ENCODE measurements around the gene FOXL3. TPM values are rescaled to one million over a fixed set of nuclear protein-coding genes. Genes with fewer than 3 reads are reported as not detected.
A peak's percentile ranks its signal among the peaks of the same experiment; 100 is the strongest.
"Not testable (repeated sequence)": the region's sequence is repeated elsewhere in the genome, so short reads cannot be mapped to it uniquely, and the experiment has no call there.

FOXL3 gene
- total RNA-seq, 1 experiment from 2014 or later = not detected

DNA sequence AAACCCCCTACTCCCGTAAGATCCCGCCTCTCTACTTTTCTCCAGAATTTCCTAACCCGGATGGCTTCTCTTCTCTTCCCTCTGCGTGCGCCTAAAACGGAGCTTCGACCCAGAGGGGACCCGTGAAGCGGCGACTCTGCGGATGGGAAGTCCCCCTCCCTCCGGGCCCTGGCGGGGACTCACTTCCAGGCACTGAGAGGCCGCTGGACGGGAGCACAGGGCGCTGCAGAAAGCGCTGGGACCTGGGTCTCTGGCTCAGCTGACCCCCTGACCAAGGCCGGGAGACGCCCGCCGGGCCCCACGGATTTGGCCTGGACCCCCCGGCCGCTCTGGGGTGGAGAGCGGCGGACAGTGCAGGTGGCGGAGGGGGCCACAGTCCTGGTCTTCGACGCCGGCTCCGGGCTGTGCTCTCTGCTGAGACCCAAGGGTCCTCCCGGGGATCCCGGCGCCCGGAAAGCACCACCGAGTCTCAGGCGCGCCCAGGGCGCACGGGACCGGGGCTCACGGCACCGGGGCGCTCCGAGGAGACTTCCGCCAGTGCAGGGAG is 688 bp upstream of the FOXL3 start:
- DNase-seq (ENCODE audit: low read depth) = no peak

DNA sequence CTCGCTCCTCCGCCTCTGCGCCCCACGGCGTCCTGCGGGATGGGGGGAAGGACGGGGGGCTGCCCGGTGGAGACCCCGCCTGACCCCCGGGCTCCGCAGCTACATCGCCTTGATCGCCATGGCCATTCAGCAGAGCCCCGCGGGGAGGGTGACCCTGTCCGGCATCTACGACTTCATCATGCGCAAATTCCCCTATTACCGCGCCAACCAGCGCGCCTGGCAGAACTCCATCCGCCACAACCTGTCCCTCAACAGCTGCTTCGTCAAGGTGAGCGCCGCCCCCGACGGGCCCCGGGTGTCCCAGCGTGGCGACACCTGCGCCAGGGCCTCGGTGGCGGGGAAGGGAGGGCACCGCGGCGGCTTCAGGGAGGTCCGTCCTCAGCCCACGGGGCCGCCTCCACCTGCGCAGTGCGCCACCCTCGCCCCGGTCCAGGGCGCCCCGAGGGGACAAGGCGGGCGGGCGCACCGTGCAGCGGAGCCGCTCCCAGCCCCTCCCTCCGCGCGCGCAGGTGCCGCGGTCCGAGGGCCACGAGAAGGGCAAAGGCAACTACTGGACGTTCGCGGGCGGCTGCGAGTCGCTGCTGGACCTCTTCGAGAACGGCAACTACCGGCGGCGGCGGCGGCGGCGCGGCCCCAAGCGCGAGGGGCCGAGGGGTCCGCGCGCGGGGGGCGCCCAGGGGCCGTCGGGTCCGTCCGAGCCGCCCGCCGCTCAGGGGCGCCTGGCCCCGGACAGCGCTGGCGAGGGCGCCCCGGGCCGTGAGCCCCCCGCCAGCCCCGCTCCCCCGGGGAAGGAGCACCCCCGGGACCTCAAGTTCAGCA is 793 bp downstream of the FOXL3 start:
- no peak for DNase-seq (ENCODE audit: low read depth)

DNA sequence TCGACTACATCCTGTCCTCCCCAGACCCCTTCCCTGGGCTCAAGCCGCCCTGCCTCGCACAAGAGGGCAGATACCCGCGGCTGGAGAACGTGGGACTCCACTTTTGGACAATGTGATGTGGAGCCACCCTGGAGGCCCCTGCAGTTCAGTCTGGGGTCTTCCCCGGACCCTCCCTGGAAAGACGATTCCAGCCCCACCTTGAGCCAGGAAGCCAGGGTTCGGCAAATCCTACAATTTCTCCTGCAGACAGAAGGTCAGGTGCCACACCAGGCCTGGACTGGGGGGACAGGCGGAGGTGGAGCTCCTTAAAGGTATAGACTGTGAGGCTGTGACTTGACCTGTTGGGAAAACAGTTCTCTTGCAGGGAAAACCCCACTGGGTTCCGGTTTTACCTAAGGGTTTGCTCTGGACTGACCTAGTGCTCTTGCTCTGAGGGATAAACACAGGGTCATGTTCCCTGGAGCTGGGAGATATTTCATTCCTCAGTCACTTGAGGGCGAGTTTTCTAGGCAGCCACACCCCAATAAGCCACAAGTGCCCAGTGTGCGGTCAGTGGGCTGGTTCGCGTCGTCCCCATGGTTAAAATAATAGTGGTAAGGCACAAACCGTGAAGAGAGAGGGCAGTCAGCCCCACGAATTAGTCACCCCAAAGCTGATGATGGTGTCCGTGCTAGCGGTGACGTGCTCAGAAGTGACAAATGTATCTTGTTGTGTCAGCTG is 1.6 kb downstream of the FOXL3 start:
- peak; percentile 53 for DNase-seq (ENCODE audit: low read depth)

DNA sequence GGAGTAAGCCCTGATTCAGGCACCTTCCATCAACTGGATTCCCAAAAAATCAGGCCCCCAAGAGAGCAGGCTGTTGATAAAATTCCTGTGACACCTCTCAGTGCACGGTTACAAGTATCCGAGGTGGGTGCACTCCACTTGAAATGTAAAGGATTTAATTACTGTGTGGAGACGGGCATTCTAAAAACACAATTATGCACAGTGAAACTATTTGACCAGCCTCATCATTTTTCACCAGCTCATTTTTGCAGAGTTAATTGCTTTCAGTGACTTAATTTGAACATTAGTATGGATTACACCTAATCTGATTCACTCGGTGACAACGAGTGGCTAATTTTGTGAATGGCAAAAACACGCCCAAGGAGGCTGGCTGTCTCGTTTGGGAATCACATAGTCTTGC is 2.3 kb downstream of the FOXL3 start:
- DNase-seq (ENCODE audit: low read depth) = no peak

DNA sequence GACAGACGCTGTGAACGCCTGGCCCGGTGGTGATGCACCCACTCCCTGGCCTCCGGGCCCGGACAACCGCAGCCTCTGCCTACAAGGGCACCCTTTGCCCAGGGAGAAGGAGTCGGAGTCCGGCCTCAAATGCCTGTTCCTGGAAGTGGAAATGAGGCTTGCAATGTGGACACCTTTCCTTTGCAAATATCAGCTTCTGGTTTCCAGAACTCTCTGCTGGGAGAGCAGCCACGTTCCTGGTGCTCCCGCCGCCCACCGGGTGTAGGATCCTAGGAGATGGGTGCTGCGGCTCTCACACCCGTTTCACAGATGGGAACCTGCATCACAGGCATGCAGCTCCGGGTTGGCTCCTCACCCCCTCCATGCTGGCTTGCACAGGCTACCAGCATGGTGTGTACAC is 2.9 kb downstream of the FOXL3 start:
- DNase-seq (ENCODE audit: low read depth) = no peak

DNA sequence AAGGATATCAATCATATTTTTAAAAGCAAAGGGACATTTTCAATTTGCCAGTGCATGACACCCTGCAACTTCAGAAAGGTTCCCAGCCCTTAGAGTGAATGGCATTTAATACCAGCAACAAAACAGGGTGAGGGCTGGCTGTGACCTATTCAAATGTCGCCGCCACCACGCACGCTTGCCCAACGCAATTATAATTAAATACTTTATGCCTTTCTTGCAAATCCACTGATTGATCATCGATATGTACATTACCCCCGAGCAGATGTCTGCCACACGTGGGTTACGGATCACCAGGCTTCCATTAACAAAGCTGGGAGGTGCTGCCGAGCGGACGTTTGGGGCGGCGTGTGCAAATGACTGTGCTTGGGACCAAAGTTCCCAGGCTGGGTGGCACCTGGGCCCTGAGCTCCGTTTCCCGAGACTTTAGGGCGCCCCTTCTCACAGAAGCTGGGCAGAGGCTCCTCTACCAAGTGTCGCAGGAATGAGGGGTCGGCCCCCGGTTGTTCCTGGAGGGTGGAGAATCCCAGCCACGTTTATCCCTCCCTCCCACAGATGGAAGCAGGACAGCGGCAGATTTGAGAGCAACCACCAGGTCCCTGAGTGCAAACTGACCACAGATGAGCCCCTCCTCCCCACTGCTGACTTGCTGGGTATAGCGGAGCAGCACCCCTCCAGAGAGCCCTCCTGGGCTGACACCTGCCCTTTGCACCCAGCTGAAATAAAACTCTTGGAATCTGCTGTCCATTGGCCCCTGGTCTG is 3.9 kb downstream of the FOXL3 start:
- no peak for DNase-seq (ENCODE audit: low read depth)

DNA sequence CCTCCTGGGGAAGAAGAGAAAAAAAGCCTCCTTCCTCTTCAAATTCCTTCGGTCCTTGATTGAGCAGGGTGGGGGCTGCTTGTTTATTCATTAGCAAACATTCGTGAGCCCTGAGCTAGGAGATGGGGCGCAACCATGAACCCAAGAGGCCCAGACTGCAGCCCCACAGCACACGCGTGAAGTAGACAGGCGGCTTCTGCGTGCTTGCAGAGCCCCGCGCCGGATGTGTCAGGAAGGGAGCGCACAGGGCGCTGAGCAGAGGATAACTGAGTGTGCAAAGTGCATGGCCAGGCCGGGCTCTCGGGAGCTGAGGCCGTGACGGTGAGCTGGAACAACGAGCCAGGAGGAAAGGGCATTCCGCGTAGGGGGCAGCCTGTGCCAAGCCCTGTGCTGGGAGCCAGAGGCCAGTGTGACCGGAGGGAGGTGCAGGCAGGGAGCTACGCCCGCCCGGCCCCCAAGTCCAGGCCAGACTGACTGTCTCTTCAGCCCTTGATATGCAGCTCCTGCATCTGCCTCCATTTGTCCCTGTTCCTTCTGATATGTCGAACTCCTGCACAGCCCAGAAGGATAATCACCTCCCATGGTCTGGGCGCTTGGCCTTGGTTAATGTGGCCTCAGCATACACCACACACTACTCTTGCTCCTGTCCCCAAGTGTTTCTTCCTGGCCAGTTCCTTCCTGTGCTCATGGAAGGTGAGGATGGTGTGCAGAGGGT is 4.6 kb downstream of the FOXL3 start:
- no peak for DNase-seq (ENCODE audit: low read depth)

DNA sequence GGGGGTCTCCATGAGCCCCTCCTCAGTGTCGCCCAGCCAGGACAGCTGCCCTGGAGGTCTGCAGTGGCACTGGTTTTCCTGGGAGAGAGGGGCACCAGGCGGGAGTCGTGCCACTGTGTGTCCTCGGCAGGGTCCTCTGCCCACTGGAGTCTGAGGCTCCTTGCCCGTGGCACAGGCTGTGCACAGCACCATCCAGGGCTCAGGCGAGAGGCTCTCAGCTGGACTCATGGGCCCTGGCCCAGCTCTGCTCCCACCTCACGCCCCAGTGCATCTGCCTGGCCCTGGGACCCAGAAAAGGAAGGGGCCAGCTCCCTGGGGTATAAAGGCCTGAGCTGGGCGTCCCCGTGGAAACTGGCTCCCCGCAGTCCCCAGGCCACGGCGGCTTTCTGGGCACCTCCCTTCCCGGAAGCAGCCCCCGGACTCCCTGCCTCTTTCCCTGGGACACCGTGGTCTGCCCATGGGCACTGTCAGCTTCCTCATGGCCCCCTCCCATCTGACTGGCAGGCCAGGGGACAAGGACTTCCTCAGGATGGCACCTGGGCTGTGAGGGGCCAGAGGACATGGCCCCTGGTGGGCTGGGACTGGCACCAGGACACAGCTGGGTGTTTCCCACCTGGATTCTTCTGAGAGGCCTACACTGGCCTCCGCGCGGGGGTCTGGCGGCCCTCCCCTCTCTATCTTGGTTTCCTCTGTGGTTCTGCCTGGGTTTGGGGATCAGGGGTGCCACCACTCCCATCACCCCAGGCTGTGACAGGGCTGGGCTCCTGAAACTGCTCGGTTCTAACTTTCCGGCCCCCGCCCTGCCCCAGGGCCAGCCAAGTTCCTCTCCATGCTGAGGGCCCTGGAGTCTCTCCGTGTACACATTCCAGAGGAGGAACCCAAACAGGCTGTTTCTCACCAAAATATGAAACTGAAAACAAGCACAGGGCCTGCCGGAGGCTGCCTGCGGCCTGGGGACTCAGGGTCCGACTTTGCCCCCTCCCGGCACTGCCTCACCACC is 5.5 kb downstream of the FOXL3 start:
- DNase-seq (ENCODE audit: low read depth) = no peak

DNA sequence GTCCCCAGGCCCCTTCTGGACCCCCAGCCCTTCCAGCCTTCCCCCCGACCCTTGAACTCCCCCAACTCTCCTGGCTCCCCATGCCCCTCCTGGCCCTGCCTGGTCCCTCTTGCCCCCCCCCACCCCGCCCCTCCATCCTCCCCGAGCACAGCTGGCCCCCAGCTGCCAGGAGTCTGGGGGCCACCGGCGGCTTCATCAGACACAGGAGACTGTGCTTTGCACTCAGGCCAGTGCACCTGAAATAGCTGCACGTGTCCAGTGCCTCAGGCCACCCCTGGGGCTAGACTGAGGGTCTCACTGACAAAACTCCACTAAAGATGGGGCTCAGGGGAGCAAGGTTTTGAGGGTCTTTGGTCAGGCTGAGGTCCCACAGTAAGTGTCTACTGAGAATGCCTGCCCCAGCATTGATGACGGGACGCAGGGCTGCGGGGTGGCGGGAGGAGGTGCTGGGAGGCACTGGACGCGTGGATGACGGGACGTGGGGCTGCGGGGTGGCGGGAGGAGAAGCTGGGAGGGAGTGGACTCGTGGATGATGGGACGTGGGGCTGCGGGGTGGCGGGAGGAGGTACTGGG is 6.5 kb downstream of the FOXL3 start:
- no peak for DNase-seq (ENCODE audit: low read depth)

DNA sequence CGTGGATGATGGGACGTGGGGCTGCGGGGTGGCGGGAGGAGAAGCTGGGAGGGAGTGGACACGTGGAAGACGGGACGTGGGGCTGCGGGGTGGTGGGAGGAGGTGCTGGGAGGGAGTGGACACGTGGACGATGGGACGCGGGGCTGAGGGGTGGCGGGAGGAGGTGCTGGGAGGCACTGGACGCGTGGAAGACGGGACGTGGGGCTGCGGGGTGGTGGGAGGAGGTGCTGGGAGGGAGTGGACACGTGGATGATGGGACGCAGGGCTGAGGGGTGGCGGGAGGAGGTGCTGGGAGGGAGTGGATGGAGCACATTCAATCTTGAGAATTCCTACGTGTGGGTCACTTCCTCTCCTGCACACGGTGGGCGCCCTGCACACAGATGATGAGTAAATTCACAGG is 7.2 kb downstream of the FOXL3 start:
- not testable (repeated sequence) for DNase-seq (ENCODE audit: low read depth)

DNA sequence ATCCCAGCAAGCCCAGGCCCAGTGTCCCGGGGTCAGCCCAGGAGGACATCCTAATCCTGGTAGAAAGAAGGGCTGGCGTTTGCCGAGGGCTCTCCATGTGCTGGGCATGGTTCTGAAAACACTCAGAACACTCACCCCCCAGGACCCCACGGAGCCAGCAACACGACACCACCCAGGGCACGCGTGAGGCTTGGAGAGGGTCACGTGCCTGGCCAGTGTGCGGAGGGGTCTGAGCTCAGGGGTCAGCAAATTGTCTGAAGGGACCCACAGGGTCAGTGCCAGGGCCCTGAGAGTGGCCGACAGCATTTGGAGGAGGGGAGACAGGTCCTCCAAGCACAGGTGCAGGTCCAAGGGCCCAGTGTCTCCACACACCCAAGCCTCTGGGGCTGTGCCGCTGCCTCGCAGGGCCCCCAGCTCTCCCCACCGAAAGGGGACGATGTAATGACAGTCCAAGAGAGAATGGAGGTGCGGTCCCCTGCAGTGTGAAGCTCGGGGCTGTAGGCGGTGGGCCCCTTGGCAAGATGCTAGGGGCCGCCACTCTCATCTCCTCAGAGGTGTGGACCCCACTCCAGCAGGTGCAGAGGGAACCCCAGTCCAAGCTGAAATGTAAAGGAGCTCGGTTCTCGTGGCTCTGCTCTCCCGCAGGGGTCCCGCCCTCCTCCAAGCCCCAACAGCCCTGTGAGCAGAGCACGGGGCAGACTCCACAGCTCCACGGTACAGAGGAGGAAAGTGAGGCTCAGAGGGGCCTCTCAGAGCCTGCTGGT is 7.8 kb downstream of the FOXL3 start:
- DNase-seq (ENCODE audit: low read depth) = no peak

DNA sequence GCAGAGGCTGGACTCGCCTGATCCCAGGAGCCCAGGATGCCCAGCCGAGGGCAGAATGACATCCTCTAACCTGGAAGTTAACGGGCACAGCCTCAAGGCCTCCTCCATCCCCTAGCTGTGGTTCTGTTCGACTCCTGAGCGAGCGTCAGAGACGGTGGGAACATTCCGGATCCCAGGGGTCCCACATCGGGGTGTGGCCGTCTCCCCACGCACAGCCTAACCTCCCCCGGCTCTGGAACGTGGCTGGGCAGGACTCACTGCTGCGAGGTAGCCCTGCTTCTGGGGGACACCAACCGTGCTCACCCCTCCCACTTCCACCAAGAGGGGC is 8.4 kb downstream of the FOXL3 start:
- no peak for DNase-seq (ENCODE audit: low read depth)

DNA sequence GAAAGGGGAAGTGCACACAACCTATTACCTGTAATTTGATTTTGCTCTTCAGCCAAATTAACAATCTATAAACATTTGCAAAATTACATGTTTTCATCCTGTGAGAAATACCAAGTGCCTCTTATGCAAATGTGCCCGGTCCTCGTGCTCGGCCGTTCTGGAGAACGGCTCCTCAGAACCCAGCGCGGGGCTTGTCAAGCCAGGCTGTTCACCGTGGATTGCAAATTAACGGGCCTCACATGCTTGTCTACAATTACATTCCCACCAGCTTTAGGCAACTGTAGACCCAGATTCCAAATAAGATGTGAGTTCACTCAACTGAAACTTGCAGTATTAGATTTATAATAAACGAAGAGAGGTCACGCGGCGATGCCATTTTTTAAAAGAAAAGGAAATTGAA is 8.8 kb downstream of the FOXL3 start:
- no peak for DNase-seq (ENCODE audit: low read depth)

DNA sequence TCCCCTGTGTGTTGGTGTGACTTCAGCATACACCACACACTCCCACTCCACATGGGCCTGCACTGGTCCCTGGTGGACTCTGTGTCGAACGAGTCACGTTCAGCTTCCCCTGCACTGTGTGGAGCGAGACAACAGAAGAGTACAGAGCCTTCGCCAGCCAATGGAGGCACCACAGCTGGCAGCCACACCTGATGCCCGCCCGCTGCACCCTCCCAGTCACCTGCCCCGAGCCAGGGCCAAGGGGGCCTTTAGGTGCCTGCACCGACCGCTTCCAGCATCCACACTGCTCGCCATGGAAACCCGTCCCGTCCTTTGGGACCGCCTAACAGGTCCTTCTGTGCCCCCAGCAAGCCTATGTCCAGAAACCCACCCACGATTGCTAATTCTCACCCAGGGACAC is 9.2 kb downstream of the FOXL3 start:
- DNase-seq (ENCODE audit: low read depth) = no peak

DNA sequence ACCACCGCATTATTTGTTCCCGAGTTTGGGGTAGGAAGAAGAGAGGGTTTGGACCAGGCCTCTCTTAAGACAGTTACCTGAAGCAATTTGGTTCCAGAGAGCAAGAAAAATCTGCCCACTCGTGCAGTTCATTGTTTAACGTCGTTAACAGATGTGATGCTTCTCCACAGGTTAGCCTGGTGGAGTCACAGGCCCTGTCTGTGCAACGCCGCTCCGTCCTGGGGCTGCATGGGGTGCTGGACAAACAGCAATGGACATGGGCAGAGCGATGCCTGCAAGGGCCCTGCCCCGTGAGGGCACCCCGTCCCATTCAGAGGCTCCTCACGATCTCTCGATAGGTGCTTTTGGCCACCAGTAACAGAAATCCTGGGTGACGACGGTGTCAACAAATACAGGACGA is 9.7 kb downstream of the FOXL3 start:
- no peak for DNase-seq (ENCODE audit: low read depth)

DNA sequence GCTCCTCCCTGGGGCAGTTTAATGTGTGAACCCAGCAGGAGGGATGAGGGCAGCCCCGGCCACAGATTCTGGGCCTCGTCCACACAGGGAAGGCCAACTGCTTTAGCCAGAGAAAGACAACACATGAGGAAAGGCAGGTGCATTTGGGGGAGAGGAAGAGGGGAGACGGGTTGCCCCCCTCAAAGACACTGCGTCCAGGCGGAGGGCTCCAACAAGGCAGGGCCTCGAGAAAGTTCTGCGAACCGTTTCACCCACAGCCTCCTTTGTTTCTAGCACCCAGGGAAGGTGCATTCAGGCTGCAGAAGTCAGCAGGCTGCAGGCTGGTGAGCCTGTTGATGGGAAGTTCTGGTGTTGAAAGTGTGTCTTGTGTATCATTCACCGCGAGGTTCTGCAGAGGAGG is 10.1 kb downstream of the FOXL3 start:
- DNase-seq (ENCODE audit: low read depth) = no peak

DNA sequence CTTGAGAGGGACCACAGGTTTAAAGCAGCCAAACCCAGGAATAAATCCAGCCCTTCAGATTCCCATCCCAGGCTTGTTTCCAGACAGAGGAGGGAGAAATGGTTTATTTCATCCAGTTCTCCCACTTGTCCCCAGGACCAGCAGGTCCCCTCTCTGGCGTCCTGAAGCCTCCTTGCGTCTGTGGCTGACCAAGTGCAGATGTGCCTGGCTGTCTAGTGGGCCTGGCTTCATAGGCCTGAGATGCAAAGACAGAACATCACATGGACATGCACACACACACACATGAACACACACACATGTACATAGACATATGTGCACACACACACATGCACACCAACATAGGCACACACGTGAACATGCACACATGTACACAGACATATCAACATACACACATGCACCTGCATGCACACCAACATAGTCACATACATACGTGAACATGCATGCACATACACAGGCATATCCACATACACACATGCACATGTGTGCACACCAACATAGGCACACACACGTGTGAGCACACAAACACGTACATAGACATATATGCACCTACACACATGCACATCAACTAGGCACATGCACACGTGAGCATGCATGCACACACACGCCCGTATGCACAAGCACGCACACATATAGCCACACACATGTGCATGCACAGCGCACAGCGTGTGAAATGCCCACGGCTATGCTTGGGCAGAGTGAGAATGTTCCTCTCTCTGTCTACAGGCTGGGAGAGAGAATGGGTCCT is 10.7 kb downstream of the FOXL3 start:
- no peak for DNase-seq (ENCODE audit: low read depth)

DNA sequence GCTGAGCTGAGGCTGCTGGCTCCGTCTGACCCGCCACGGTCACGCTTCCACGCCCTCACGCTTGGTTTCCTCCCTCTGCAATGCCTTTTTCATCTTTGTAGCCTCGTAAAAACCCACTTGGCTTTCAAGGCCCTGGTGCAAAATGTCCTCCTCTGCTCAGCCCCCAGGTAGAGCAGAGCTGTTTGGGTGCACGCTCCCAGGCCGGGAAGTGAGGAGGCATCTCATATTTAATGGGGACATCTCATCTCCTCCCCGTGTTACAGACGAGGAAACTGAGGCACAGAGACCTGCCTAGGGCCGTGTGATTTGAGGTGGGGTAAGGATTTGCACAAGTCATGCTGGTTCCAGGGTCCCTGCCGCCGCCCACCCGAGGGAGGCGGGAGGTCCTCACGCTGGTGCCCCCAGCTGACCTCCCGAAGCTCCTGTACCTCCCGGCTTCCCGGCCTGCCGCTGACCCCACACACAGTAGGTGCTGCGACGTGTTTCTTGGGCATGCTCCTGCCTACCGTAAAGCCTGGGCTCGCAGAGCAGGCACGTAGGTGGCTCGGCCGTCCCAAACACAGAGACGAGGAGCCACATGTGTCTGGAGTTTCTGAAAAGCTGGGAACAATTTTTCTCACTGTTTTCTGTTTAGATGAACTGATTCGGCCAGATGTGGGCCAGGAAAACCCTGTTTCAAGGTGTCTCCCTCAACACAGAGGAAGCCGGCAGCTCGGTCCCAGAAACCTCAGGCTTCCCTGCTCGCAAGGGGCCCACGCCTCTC is 11.5 kb downstream of the FOXL3 start:
- DNase-seq (ENCODE audit: low read depth) = no peak
